Fibroblast of pulmonary artery (primary cell): ENCODE data around the gene FILIP1L.
A peak's percentile ranks its signal among the peaks of the same experiment; 100 is the strongest.

ENCODE experiments used
- DNase-seq: peaks from one replicate; pipeline ENCODE4 v3.0.0-alpha.2; 2010; ENCODE audit warnings: low read depth
- H3K4me3 ChIP-seq: replicated peaks from 2 replicates; pipeline ENCODE4 v1.5.1; 2011; ENCODE audit warnings: low read depth, mild to moderate bottlenecking, control low read depth, low read length, moderate library complexity
- TF ChIP-seq, protein P1 (sequence below): IDR thresholded peaks from 2 replicates; pipeline ENCODE4 v1.5.1; 2011; ENCODE audit warnings: mild to moderate bottlenecking, control low read depth, low read length, inconsistent platforms; ENCODE audit errors: missing control alignments

The FILIP1L gene

DNA sequence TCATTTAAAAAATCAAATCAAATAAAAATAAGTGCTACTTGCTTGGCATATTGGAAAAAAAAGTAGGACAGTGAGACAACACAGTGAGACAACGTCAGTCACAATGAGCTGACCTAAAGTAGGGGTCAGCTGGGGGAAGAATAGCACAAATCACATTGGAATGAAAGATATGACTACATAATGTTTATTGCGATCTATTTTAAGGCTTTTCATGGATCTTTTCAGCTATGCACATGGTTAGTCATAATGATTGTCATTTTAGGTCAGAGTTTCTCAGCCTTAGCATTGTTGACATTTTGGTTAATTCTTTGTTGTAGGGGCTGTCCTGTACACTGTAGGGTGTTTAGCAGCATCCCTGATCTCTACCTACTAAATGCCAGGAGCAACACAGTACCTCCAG lies 252.1 kb downstream of the FILIP1L start:
- DNase-seq, result no peak
- TF ChIP-seq, protein P1, sequence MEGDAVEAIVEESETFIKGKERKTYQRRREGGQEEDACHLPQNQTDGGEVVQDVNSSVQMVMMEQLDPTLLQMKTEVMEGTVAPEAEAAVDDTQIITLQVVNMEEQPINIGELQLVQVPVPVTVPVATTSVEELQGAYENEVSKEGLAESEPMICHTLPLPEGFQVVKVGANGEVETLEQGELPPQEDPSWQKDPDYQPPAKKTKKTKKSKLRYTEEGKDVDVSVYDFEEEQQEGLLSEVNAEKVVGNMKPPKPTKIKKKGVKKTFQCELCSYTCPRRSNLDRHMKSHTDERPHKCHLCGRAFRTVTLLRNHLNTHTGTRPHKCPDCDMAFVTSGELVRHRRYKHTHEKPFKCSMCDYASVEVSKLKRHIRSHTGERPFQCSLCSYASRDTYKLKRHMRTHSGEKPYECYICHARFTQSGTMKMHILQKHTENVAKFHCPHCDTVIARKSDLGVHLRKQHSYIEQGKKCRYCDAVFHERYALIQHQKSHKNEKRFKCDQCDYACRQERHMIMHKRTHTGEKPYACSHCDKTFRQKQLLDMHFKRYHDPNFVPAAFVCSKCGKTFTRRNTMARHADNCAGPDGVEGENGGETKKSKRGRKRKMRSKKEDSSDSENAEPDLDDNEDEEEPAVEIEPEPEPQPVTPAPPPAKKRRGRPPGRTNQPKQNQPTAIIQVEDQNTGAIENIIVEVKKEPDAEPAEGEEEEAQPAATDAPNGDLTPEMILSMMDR, result no peak
- H3K4me3 ChIP-seq, result no peak overlapping the region

DNA sequence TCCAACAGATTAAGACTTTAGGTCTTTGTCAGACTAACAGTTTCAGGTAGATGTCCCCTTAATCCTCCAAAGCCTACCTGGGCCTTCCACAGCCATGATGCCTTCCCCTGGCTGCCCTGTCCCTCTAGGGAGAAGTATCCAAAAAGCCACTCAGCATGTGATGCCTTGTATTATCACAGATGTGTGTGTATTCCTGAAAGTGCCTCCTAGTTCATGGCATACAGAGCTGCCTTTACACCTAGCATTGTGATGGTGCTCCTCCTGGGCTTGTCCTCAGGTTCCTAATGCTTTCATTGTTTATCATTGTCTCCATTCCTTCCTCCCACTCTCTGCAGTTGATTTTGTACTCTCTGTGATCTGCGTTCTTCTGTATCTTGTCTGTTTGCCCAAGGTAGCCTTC lies 253.1 kb downstream of the FILIP1L start:
- DNase-seq, result no peak
- TF ChIP-seq, protein P1, result no peak
- no peak overlapping the region for H3K4me3 ChIP-seq

DNA sequence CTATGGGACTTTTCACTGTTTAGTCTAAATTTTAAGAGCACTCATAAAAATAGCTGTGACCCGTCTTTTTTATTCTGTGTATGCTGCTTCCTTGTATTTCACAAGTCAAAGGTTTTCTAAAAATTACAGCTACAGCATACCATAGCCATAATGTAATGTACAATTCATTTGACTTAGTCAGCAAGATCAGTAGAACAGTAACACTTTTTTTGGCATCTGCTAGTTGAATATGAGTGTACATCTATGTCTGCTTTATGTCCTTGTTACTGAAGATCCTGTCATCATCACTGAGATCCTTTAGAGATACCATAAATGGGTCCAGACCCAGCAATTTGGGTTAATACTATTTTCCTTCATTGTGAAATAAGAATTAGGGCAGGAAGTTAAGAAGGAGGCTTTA lies 254.5 kb downstream of the FILIP1L start:
- H3K4me3 ChIP-seq, result no peak overlapping the region
- peak; percentile 94 for DNase-seq
- TF ChIP-seq, protein P1, result no peak

DNA sequence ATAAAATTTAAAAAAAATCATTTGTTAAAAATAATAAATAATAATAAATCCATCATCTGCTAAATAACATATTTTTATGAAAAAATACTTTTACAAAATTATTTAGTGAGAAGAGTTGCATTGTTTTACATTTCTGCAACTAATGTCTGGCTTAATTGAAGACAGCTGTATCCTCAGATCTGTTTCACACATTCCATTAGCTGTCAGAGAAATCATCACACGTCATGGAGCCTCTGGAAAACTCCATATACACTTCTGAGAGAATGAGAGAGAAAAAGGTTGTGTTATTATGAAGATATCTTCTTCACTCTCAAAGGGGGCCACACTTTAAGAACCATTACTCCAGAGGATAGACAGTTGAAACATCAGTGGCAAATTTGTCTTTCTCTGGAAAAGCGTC lies 255.8 kb downstream of the FILIP1L start:
- TF ChIP-seq, protein P1, result no peak

DNA sequence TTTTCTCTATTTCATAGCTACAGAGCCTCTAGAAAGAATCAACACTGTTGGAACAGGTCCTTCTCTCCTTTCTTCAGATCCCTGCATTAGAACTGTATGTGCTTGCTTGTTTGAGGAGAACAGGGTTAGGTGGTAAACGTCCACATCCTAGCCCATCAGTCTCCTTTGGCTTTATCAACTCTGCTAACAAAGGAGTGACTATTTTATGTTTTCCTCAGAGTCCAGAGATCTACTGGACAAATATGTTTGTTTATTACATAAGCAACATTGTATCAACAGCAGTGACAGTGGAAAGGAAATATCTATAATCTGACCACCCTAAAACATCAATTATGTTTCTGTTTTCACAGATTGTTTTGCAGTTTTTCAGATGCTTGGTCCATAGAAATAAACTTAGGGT lies 257.0 kb downstream of the FILIP1L start:
- TF ChIP-seq, protein P1, result no peak
- no peak overlapping the region for H3K4me3 ChIP-seq
- no peak for DNase-seq

More for the DNA sequence above, 255.8 kb downstream of the FILIP1L start:
- DNase-seq, result no peak
- H3K4me3 ChIP-seq, result no peak overlapping the region

DNA sequence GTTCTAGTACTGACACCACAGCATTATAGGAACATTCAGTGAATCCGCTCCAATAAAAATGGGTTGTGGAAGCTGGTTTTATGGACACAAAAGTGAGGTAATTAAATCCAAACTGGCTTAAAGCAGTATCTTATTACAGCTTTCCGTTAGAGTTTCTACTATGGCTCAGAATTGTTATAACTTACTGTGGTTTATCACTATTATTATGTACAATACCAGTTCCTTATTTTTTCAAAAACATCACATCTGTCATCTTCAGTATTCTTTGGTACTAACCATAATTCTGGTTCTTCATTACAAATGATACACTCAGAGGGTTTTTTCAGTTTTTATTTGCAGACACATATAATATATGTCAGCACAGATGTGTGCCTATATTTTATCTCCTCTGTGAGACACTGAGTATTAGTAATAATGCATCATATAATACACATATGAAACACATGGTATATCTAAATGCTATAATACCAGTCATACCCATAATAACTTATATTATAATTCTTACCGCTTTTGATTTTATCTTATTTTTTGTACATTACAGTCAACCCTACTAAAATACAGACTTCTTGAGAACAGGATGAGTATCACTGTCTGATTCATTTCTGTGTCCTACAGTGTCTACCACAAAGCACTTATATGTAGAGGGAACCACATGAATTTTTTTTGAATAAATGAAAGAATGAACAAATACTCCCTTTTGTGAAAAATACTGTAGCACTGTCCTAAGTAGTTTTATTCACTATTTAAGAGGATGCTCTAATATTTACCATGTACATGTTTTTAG lies 257.7 kb downstream of the FILIP1L start:
- DNase-seq, result no peak
- TF ChIP-seq, protein P1, result no peak
- no peak overlapping the region for H3K4me3 ChIP-seq

DNA sequence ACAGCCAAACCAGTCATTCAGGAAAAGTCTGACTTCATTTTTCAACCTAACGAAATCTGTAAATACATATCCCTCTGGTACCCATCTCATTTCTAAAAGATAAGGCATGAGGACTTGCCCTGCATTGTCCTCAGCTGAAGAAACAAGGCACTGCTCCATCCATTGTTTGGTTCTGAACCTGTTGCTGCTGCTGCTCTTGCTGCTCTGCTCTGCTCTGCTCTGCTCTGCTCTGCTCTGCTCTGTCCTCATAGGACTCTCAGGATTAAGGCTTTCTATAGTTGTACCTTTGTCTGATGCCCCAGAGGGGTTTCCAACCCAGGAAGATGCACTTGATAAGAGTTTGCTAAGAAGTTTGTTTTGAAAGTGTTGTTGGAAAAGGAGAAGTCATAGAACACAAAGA lies 258.4 kb downstream of the FILIP1L start:
- no peak overlapping the region for H3K4me3 ChIP-seq
- no peak for DNase-seq
- TF ChIP-seq, protein P1, result no peak
